G401.6 (cell line): ENCODE measurements around the gene CECR2.

Experiments used
- FAIRE-seq: peaks from 2 replicates; lab custom pipeline; 2012; peaks lifted over from hg19 to GRCh38; lab: Jason Lieb, UNC

The CECR2 gene

GRCh38 chr22:17369439-17370025, at the start of gene CECR2:
Gene CECR2, plus strand, starts transcription at chr22:17369460. Its CDS starts 324 bp downstream, at chr22:17369784.
- no peak for FAIRE-seq

GRCh38 chr22:17319546-17319945, 49.7 kb upstream of the CECR2 start:
- FAIRE-seq = no peak

- no peak for FAIRE-seq
These were observed 46.7 kb upstream of the CECR2 start for GRCh38 chr22:17322511-17322910.

- FAIRE-seq = no peak
These were observed 37.6 kb upstream of the CECR2 start for GRCh38 chr22:17331690-17332089.

GRCh38 chr22:17332109-17332800, 37.0 kb upstream of the CECR2 start:
- no peak for FAIRE-seq

GRCh38 chr22:17334059-17334458, 35.2 kb upstream of the CECR2 start:
- no peak for FAIRE-seq

GRCh38 chr22:17334983-17335382, 34.3 kb upstream of the CECR2 start:
- FAIRE-seq = no peak

GRCh38 chr22:17336061-17336460, 33.2 kb upstream of the CECR2 start:
- FAIRE-seq = no peak

GRCh38 chr22:17337639-17338038, 31.6 kb upstream of the CECR2 start:
- FAIRE-seq = no peak

- no peak for FAIRE-seq
These were observed 30.1 kb upstream of the CECR2 start for GRCh38 chr22:17339095-17339693.

- no peak for FAIRE-seq
These were observed 26.9 kb upstream of the CECR2 start for GRCh38 chr22:17342361-17342760.

- FAIRE-seq = no peak
These were observed 25.5 kb upstream of the CECR2 start for GRCh38 chr22:17343766-17344165.

- FAIRE-seq = no peak
These were observed 22.7 kb upstream of the CECR2 start for GRCh38 chr22:17346578-17346977.

GRCh38 chr22:17347724-17348123, 21.5 kb upstream of the CECR2 start:
- FAIRE-seq = no peak

- FAIRE-seq = no peak
These were observed 20.7 kb upstream of the CECR2 start for GRCh38 chr22:17348464-17349103.

GRCh38 chr22:17349172-17349571, 20.1 kb upstream of the CECR2 start:
- no peak for FAIRE-seq

GRCh38 chr22:17350292-17350691, 19.0 kb upstream of the CECR2 start:
- FAIRE-seq = no peak

GRCh38 chr22:17352798-17353197, 16.5 kb upstream of the CECR2 start:
- no peak for FAIRE-seq

GRCh38 chr22:17357688-17358087, 11.6 kb upstream of the CECR2 start:
- FAIRE-seq = no peak

- FAIRE-seq = no peak
These were observed 10.8 kb upstream of the CECR2 start for GRCh38 chr22:17358415-17358814.

GRCh38 chr22:17359501-17359900, 9.8 kb upstream of the CECR2 start:
- no peak for FAIRE-seq

- no peak for FAIRE-seq
These were observed 2.9 kb upstream of the CECR2 start for GRCh38 chr22:17366329-17366728.

- no peak for FAIRE-seq
These were observed 2.4 kb upstream of the CECR2 start for GRCh38 chr22:17366830-17367229.
